Measurements from ENCODE around the gene TNFRSF18. TPM values are rescaled to one million over a fixed set of nuclear protein-coding genes. Genes with fewer than 3 reads are reported as not detected.

Gene TNFRSF18
- total RNA-seq, 1 donor: not detected

DNA sequence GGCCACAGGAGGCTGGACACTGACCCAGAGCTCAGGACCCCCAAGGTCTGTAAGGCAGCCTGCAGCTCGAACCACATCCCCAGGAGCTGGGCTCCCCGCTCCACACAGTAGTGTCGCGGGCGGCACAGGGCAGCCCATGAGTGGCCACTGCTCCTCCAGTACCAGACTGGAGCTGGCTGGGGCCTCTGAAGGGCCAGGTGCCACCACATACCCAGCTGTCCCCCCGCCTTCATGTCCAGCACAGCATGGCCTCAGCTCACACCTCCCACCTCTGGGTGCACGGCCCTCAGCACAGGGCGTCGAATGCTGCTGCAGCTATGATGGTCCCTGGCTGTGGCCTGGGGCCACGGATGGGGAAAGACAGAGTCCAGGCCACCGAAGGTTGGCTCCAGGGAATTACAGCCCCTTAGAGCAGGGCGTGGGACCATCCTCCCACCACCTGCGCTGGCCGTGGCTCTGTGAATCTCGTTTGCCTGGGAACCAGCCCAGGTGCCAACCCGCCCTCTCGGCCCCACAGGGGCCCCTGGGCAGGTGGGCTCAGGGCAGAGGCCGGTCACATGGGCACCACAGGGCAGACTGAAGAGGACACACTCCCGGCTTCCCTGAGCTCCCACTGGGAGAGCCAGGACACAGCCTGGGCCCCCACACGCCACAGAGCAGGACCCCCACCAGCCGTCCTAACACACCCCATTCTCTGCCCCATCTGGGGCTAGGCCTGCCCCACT is 9.7 kb upstream of the TNFRSF18 start:
- Histone ChIP-seq H3K9me3 (ENCODE audit: low read depth, low read length) (no peaks in the 10 kb centered on the region), H3K27ac (ENCODE audit: low read depth, low read length) (no peak overlapping the region), H2AFZ (ENCODE audit: low read length) (no peak overlapping the region), H3K27me3 (ENCODE audit: insufficient read depth, low read length) (no peaks in the 10 kb centered on the region), H3K4me1 (ENCODE audit: insufficient read depth, low read length) (no peaks in the 10 kb centered on the region), H3K36me3 (ENCODE audit: insufficient read depth, low read length) (peaks cover 11% of the 10 kb centered on the region), H3K4me2 (ENCODE audit: insufficient read depth, low read length) (no peak overlapping the region), H4K20me1 (ENCODE audit: insufficient read depth, low read length) (peaks cover 8% of the 10 kb centered on the region), H3K4me3 (ENCODE audit: insufficient read depth, low read length) (no peak overlapping the region), H3K79me2 (ENCODE audit: insufficient read depth, low read length) (no peaks in the 10 kb centered on the region)
- peak; percentile 90 for DNase-seq (ENCODE audit: insufficient read length, low spot score, missing footprints)
- TF ChIP-seq, protein P1, sequence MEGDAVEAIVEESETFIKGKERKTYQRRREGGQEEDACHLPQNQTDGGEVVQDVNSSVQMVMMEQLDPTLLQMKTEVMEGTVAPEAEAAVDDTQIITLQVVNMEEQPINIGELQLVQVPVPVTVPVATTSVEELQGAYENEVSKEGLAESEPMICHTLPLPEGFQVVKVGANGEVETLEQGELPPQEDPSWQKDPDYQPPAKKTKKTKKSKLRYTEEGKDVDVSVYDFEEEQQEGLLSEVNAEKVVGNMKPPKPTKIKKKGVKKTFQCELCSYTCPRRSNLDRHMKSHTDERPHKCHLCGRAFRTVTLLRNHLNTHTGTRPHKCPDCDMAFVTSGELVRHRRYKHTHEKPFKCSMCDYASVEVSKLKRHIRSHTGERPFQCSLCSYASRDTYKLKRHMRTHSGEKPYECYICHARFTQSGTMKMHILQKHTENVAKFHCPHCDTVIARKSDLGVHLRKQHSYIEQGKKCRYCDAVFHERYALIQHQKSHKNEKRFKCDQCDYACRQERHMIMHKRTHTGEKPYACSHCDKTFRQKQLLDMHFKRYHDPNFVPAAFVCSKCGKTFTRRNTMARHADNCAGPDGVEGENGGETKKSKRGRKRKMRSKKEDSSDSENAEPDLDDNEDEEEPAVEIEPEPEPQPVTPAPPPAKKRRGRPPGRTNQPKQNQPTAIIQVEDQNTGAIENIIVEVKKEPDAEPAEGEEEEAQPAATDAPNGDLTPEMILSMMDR (IDR thresholded peaks at IDR 0.05; ENCODE audit: extremely low read depth, low read depth, low read length): no peak

DNA sequence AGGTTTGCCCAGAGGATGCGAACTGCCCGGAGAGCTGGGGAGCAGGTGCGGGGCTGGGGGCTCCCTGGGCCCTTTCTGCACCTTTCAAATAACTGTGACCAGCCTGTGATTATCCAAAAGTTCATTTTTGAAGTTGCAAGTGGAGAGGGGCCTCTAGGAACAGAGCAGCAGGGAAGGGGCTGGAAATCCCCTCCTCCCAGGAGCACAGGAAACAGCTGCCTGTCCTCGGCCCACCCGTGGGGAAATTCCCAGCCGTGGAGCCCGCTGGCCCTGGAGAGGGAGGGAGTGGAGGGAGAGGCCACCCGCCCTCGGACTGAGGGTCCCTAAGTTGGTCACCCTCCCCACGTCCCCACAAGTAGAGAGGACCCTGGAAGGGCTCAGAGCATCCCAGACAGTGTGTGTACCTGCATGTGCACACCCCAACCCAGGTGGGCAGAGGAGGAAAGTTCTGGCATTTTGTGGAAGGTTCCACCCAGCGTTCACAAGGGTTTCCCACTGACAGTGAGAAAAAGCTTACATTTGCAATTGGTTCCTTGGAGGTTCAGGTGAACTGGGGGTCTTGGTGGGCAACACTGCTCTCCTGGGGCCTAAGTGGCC is 8.8 kb upstream of the TNFRSF18 start:
- H3K27ac ChIP-seq (ENCODE audit: low read depth, low read length): no peak overlapping the region
- peak; percentile 91 for DNase-seq (ENCODE audit: insufficient read length, low spot score, missing footprints)
- peaks cover 11% of the 10 kb centered on the region for H3K36me3 ChIP-seq (ENCODE audit: insufficient read depth, low read length)
- H2AFZ ChIP-seq (ENCODE audit: low read length): no peak overlapping the region
- H3K27me3 ChIP-seq (ENCODE audit: insufficient read depth, low read length): no peaks in the 10 kb centered on the region
- H3K4me2 ChIP-seq (ENCODE audit: insufficient read depth, low read length): no peak overlapping the region
- TF ChIP-seq, protein P1 (IDR thresholded peaks at IDR 0.05; ENCODE audit: extremely low read depth, low read depth, low read length): no peak
- H3K4me1 ChIP-seq (ENCODE audit: insufficient read depth, low read length): no peaks in the 10 kb centered on the region
- no peak overlapping the region for H3K4me3 ChIP-seq (ENCODE audit: insufficient read depth, low read length)
- peaks cover 8% of the 10 kb centered on the region for H4K20me1 ChIP-seq (ENCODE audit: insufficient read depth, low read length)
- H3K9me3 ChIP-seq (ENCODE audit: low read depth, low read length): no peaks in the 10 kb centered on the region
- H3K79me2 ChIP-seq (ENCODE audit: insufficient read depth, low read length): no peaks in the 10 kb centered on the region

DNA sequence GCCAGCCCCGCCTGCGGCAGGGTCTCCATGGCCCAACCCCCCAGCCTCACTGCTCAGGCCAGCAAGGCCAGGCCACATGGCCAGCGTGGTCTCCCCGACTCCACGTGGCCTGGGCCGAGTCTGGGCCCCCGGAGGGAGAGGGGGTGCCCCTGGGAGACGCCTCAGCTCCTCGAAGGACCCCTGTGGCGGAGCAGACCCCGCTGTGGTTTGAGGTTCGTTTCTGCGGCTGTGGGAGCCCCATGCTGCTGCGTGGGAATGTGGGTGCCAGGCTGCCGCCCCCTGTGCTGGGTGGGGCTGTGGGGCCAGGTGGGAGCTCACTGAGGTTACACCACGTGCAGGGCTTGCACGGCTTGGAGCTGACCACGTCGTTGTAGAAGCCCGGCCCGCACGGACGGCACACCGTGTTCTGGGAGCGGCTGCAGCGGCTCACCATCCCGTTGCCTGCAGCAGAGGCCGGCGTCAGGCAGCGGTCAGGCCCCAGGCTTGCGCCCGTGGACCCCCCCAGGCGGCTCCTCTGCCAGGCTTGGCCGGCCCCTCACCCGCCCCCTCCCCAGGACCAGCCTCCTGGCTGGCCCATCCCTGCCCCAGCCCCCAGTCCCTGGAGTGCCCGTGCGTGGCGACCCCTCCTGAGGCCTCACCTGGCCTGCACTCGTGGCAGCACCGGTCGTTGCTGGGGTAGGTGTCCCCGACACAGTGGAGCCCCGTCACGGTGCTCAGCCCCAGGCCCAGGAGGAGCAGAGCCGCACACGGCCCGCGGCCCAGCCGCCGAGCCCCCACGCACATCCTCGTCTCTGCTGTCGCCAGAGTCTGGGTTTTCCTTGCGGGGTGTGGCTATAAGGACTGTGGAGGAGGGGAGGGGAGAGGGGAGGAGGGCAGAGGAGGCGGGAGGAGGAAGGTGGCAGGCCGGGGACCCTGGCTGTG is 7.2 kb upstream of the TNFRSF18 start, which contains the start of gene TNFRSF4:
TNFRSF4 (minus strand) TSS at position 809 of the 921 bp plus-strand sequence; CDS start at position 783, 26 bp downstream.
- H2AFZ ChIP-seq (ENCODE audit: low read length): no peak within 1 kb of the TSS
- no peaks in the 10 kb centered on the region for H3K9me3 ChIP-seq (ENCODE audit: low read depth, low read length)
- TF ChIP-seq, protein P1 (IDR thresholded peaks at IDR 0.05; ENCODE audit: extremely low read depth, low read depth, low read length): no peak
- H3K4me1 ChIP-seq (ENCODE audit: insufficient read depth, low read length): peaks cover 6% of the 10 kb centered on the region
- no peaks in the 10 kb centered on the region for H3K79me2 ChIP-seq (ENCODE audit: insufficient read depth, low read length)
- no peaks in the 10 kb centered on the region for H3K27me3 ChIP-seq (ENCODE audit: insufficient read depth, low read length)
- peaks cover 9% of the 10 kb centered on the region for H3K36me3 ChIP-seq (ENCODE audit: insufficient read depth, low read length)
- no peaks in the 10 kb centered on the region for H4K20me1 ChIP-seq (ENCODE audit: insufficient read depth, low read length)
- H3K4me3 ChIP-seq (ENCODE audit: insufficient read depth, low read length): no peak within 1 kb of the TSS
- peak; percentile 91 for DNase-seq (ENCODE audit: insufficient read length, low spot score, missing footprints)
- no peak within 1 kb of the TSS for H3K27ac ChIP-seq (ENCODE audit: low read depth, low read length)
- no peak within 1 kb of the TSS for H3K4me2 ChIP-seq (ENCODE audit: insufficient read depth, low read length)
